OCI-LY1 (cell line): ENCODE measurements around the gene GALNTL6.

Source experiments
- EZH2 ChIP-seq: fragments of 200-600 bp; sonication (generic), shearing (Covaris generic); IDR thresholded peaks from 2 replicates; pipeline ENCODE4 v1.8.0; 2017; ENCODE audit warnings: borderline replicate concordance, mixed run types, mild to moderate bottlenecking, antibody characterized with exemption, low read length, moderate library complexity, mixed read lengths
- TF ChIP-seq, protein P1 (sequence below): fragments of 200-600 bp; sonication (generic), shearing (Covaris generic); IDR thresholded peaks from 2 replicates; pipeline ENCODE4 v1.5.1; 2017; ENCODE audit warnings: mild to moderate bottlenecking, antibody characterized with exemption, low read length, moderate library complexity, mixed read lengths

DNA sequence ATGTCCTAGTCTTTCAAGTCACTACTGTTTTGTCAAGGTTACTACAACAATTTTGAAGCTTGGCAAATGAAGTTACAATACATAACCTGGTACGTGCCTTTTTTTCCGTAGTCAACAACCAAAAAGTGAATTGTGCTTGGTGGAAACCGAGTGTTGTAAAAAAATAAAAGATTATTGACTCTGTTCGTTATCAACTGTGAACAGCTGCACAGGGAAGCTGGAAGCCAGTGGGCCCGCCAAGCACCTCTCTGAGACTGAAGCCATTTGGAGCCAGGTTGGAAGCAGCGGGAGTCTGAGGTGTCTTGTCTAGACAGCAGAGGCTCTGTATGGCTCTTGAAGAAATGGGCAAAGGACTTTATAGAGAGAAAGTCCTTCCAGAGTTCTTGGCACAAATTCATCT is 119.0 kb downstream of the GALNTL6 start:
- TF ChIP-seq EZH2 = no peak
- TF ChIP-seq, protein P1, sequence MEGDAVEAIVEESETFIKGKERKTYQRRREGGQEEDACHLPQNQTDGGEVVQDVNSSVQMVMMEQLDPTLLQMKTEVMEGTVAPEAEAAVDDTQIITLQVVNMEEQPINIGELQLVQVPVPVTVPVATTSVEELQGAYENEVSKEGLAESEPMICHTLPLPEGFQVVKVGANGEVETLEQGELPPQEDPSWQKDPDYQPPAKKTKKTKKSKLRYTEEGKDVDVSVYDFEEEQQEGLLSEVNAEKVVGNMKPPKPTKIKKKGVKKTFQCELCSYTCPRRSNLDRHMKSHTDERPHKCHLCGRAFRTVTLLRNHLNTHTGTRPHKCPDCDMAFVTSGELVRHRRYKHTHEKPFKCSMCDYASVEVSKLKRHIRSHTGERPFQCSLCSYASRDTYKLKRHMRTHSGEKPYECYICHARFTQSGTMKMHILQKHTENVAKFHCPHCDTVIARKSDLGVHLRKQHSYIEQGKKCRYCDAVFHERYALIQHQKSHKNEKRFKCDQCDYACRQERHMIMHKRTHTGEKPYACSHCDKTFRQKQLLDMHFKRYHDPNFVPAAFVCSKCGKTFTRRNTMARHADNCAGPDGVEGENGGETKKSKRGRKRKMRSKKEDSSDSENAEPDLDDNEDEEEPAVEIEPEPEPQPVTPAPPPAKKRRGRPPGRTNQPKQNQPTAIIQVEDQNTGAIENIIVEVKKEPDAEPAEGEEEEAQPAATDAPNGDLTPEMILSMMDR = no peak
